H1 (cell line): ENCODE results near the gene SCAPER. TPM values are rescaled to one million over a fixed set of nuclear protein-coding genes. Genes with fewer than 3 reads are reported as not detected.

Experiments used
- CTCF ChIA-PET: fragments of 300-600 bp; sonication (Branson Sonifier 250); formaldehyde crosslinking; loops from one replicate; lab custom pipeline; 2021; ENCODE audit not compliant: partially characterized antibody; lab: Charles Lee
- POLR2A ChIA-PET: fragments of 300-600 bp; sonication (Branson Sonifier 250); formaldehyde crosslinking; loops from one replicate; lab custom pipeline; 2021; ENCODE audit warnings: inconsistent platforms; ENCODE audit not compliant: partially characterized antibody; lab: Charles Lee
- DNase-seq, 2 experiments: peaks; one replicate each; pipeline versions ENCODE4 v3.0.0 to v3.0.0-alpha.2; 2010 to 2022; ENCODE audit warnings: low spot score in 2 of 2, low read depth in 1 of 2, mixed read lengths in 1 of 2
- FAIRE-seq: peaks from 2 replicates; lab custom pipeline; 2011; peaks lifted over from hg19 to GRCh38; lab: Jason Lieb, UNC
- H2AFZ ChIP-seq: 2 replicates; pipeline ENCODE4 v1.8.1; 2012; ENCODE audit warnings: low read length, inconsistent platforms
- H2AK5ac ChIP-seq: 2 replicates; pipeline ENCODE4 v1.6.1; 2013; ENCODE audit warnings: low read depth, low read length
- H2BK120ac ChIP-seq: replicated peaks from 2 replicates; pipeline ENCODE3; 2013; ENCODE audit warnings: low read depth, low read length, inconsistent platforms
- H2BK12ac ChIP-seq: 2 replicates; pipeline ENCODE4 v1.6.1; 2013; ENCODE audit warnings: low read depth, low read length
- H2BK15ac ChIP-seq: 2 replicates; pipeline ENCODE4 v1.6.1; 2013; ENCODE audit warnings: low read length
- H2BK20ac ChIP-seq: 2 replicates; pipeline ENCODE4 v1.6.1; 2013; ENCODE audit warnings: low read length
- H2BK5ac ChIP-seq: 2 replicates; pipeline ENCODE4 v1.6.1; 2013; ENCODE audit warnings: low read depth, low read length
- H3K14ac ChIP-seq: 2 replicates; pipeline ENCODE4 v1.6.1; 2013; ENCODE audit warnings: inconsistent platforms; ENCODE audit not compliant: insufficient read length
- H3K18ac ChIP-seq: 2 replicates; pipeline ENCODE4 v1.6.1; 2013; ENCODE audit warnings: low read length; ENCODE audit errors: extremely low read depth
- H3K23ac ChIP-seq: 2 replicates; pipeline ENCODE4 v1.6.1; 2013; ENCODE audit warnings: inconsistent platforms; ENCODE audit not compliant: insufficient read length
- H3K23me2 ChIP-seq: 2 replicates; pipeline ENCODE4 v1.6.1; 2013; ENCODE audit warnings: low read depth, low read length
- H3K27ac ChIP-seq: 2 replicates; pipeline ENCODE4 v1.6.1; 2011; ENCODE audit warnings: low read depth, low read length, inconsistent platforms
- H3K27me3 ChIP-seq, 4 experiments: replicated peaks in 1 of 4; 1 replicate in 1 of 4; 2 replicates in 3 of 4; pipeline versions ENCODE4 v1.6.1 to v1.8.1; 2011 to 2013; ENCODE audit warnings: low read length in 3 of 4, mild to moderate bottlenecking in 3 of 4, inconsistent platforms in 2 of 4, mixed read lengths in 2 of 4, moderate library complexity in 1 of 4; ENCODE audit not compliant: control insufficient read depth in 3 of 4, insufficient read depth in 3 of 4; ENCODE audit errors: extremely low read depth in 1 of 4
- H3K36me3 ChIP-seq, 4 experiments: 2 replicates each; pipeline versions ENCODE4 v1.6.1 to v1.8.1; 2011 to 2013; ENCODE audit warnings: mild to moderate bottlenecking in 4 of 4, low read length in 3 of 4, moderate library complexity in 2 of 4, control low read depth in 1 of 4, inconsistent platforms in 1 of 4; ENCODE audit not compliant: insufficient read depth in 4 of 4, control insufficient read depth in 2 of 4
- H3K4ac ChIP-seq: replicated peaks from 2 replicates; pipeline ENCODE3; 2013; ENCODE audit warnings: low read length, low read depth, mixed read lengths, inconsistent platforms; ENCODE audit not compliant: insufficient read length
- H3K4me1 ChIP-seq, 4 experiments: replicated peaks in 1 of 4; 1 replicate in 1 of 4; 2 replicates in 3 of 4; pipeline versions ENCODE4 v1.6.1 to v1.8.1; 2011 to 2013; ENCODE audit warnings: low read length in 3 of 4, inconsistent platforms in 2 of 4, mixed read lengths in 1 of 4; ENCODE audit not compliant: insufficient read depth in 4 of 4, control insufficient read depth in 3 of 4
- H3K4me2 ChIP-seq, 2 experiments: 2 replicates each; pipeline versions ENCODE4 v1.6.1 to v1.8.1; 2011 to 2013; ENCODE audit warnings: low read depth in 2 of 2, low read length in 2 of 2, control low read depth in 1 of 2, inconsistent platforms in 1 of 2, mild to moderate bottlenecking in 1 of 2; ENCODE audit not compliant: insufficient read depth in 1 of 2
- H3K4me3 ChIP-seq, 4 experiments: fragments of 200-600, 300-600 bp in 1 of 4; sonication (generic), shearing (Covaris generic), sonication (Bioruptor Twin) in 1 of 4; 2 replicates each; pipeline versions ENCODE4 v1.5.1 to v1.8.1; 2011 to 2016; ENCODE audit warnings: low read length in 4 of 4, low read depth in 3 of 4, control low read depth in 2 of 4, inconsistent platforms in 2 of 4, mild to moderate bottlenecking in 2 of 4, mixed read lengths in 1 of 4, moderate library complexity in 1 of 4; ENCODE audit not compliant: insufficient read depth in 2 of 4; ENCODE audit errors: extremely low read depth in 1 of 4
- H3K56ac ChIP-seq: replicated peaks from 2 replicates; pipeline ENCODE3; 2013; ENCODE audit warnings: low read depth, mild to moderate bottlenecking, mixed read lengths, low read length, inconsistent platforms; ENCODE audit not compliant: insufficient read length
- H3K79me1 ChIP-seq: 2 replicates; pipeline ENCODE4 v1.6.1; 2013; ENCODE audit warnings: low read depth, low read length, control low read depth
- H3K79me2 ChIP-seq, 2 experiments: 2 replicates each; pipeline versions ENCODE4 v1.6.1 to v1.8.1; 2012 to 2013; ENCODE audit warnings: low read length in 2 of 2, mild to moderate bottlenecking in 2 of 2, inconsistent platforms in 1 of 2; ENCODE audit not compliant: insufficient read depth in 2 of 2, control insufficient read depth in 1 of 2
- H3K9ac ChIP-seq, 4 experiments: replicated peaks in 1 of 4; 1 replicate in 1 of 4; 2 replicates in 3 of 4; pipeline versions ENCODE4 v1.6.1 to v1.8.1; 2011 to 2013; ENCODE audit warnings: low read depth in 3 of 4, low read length in 3 of 4, control low read depth in 2 of 4, mild to moderate bottlenecking in 2 of 4, moderate library complexity in 2 of 4, inconsistent platforms in 1 of 4; ENCODE audit errors: extremely low read depth in 1 of 4
- H3K9me3 ChIP-seq, 2 experiments: 2 replicates each; pipeline versions ENCODE4 v1.6.1 to v1.8.1; 2012 to 2013; ENCODE audit warnings: mild to moderate bottlenecking in 2 of 2, moderate library complexity in 2 of 2, control low read depth in 1 of 2, inconsistent platforms in 1 of 2, low read depth in 1 of 2, low read length in 1 of 2, mixed read lengths in 1 of 2; ENCODE audit not compliant: insufficient read depth in 2 of 2
- H4K20me1 ChIP-seq, 2 experiments: replicated peaks in 1 of 2; 2 replicates each; pipeline versions ENCODE3 to v1.8.1; 2011 to 2013; ENCODE audit warnings: inconsistent platforms in 2 of 2, low read length in 2 of 2, mild to moderate bottlenecking in 1 of 2; ENCODE audit not compliant: insufficient read depth in 2 of 2, control insufficient read depth in 1 of 2
- H4K5ac ChIP-seq: 2 replicates; pipeline ENCODE4 v1.6.1; 2013; ENCODE audit warnings: low read length, low read depth, mixed read lengths, inconsistent platforms; ENCODE audit not compliant: insufficient read length
- H4K8ac ChIP-seq: 2 replicates; pipeline ENCODE4 v1.8.0; 2013; ENCODE audit warnings: mild to moderate bottlenecking, moderate library complexity, low read length, inconsistent platforms; ENCODE audit not compliant: insufficient read depth; ENCODE audit errors: extremely low read depth
- H4K91ac ChIP-seq: replicated peaks from 2 replicates; pipeline ENCODE3; 2013; ENCODE audit warnings: low read length, mixed read lengths, inconsistent platforms; ENCODE audit not compliant: insufficient read length
- BRCA1 ChIP-seq: IDR thresholded peaks from 2 replicates; pipeline ENCODE4 v1.6.1; 2012; ENCODE audit warnings: low read depth, low read length, improper control_type of control experiment
- CHD1 ChIP-seq: IDR thresholded peaks from 2 replicates; pipeline ENCODE4 v1.6.1; 2012; ENCODE audit warnings: low read depth, low read length, improper control_type of control experiment
- EGR1 ChIP-seq: IDR thresholded peaks from 2 replicates; pipeline ENCODE4 v1.6.1; 2011; ENCODE audit warnings: low read depth, low read length, borderline replicate concordance
- FOSL1 ChIP-seq: IDR thresholded peaks from 2 replicates; pipeline ENCODE4 v1.6.1; 2011; ENCODE audit warnings: mild to moderate bottlenecking, low read depth, low read length, moderate library complexity; ENCODE audit not compliant: insufficient read depth
- GTF2F1 ChIP-seq: IDR thresholded peaks from 2 replicates; pipeline ENCODE4 v1.6.1; 2012; ENCODE audit warnings: low read depth, low read length, improper control_type of control experiment, borderline replicate concordance
- JUND ChIP-seq: IDR thresholded peaks from 2 replicates; pipeline ENCODE4 v1.6.1; 2011; ENCODE audit warnings: mild to moderate bottlenecking, improper control_type of control experiment, low read length
- MAFK ChIP-seq: IDR thresholded peaks from 2 replicates; pipeline ENCODE4 v1.6.1; 2012; ENCODE audit warnings: low read depth, mild to moderate bottlenecking, improper control_type of control experiment, low read length
- NRF1 ChIP-seq: IDR thresholded peaks from 2 replicates; pipeline ENCODE4 v1.6.1; 2011; ENCODE audit warnings: mild to moderate bottlenecking, low read depth, low read length, improper control_type of control experiment
- PHF8 ChIP-seq: fragments of 200-600 bp; sonication (generic); conservative IDR thresholded peaks from 2 replicates; pipeline ENCODE4 v1.7.1; 2012; ENCODE audit warnings: low read depth, mild to moderate bottlenecking, inconsistent platforms, low read length, moderate library complexity
- POLR2AphosphoS5 ChIP-seq: IDR thresholded peaks from 2 replicates; pipeline ENCODE4 v1.6.1; 2011; ENCODE audit warnings: low read depth, low read length
- RBBP5 ChIP-seq: IDR thresholded peaks from 2 replicates; pipeline ENCODE4 v1.7.1; 2012; ENCODE audit warnings: low read depth, mild to moderate bottlenecking, inconsistent platforms, low read length, moderate library complexity, borderline replicate concordance
- RXRA ChIP-seq: IDR thresholded peaks from 2 replicates; pipeline ENCODE4 v1.6.1; 2011; ENCODE audit warnings: low read depth, mild to moderate bottlenecking, low read length, moderate library complexity; ENCODE audit not compliant: insufficient read depth
- SIRT6 ChIP-seq: IDR thresholded peaks from one replicate; pipeline ENCODE4 v1.7.1; 2012; ENCODE audit warnings: low read length, inconsistent platforms
- TEAD4 ChIP-seq: IDR thresholded peaks from 2 replicates; pipeline ENCODE4 v1.6.1; 2012; ENCODE audit warnings: low read depth, low read length, inconsistent platforms, mixed read lengths
- WGBS, 2 experiments: shearing (Covaris generic) in 1 of 2; methylation state at CpG; one replicate each; pipeline versions ENCODE4 v1.1.6 to v1.1.7; 2013 to 2015; ENCODE audit warnings: low lambda C conversion rate in 2 of 2, mixed read lengths in 2 of 2, inconsistent platforms in 1 of 2, low coverage in 1 of 2, missing lambda C conversion rate in 1 of 2; ENCODE audit not compliant: insufficient replicate concordance in 2 of 2, insufficient coverage in 1 of 2, insufficient read length in 1 of 2; ENCODE audit errors: extremely low coverage in 1 of 2, missing lambda C conversion rate in 1 of 2; 5-methylcytosine and 5-hydroxymethylcytosine counted together
- polyA plus RNA-seq, 7 experiments: library from polyadenylated mRNA; depleted of rRNA in 3 of 7; stranded (reverse) in 5 of 7; unstranded in 2 of 7; fragments of >200 nt in 5 of 7; fragments of 200-250 nt in 2 of 7; gene quantifications; 1 replicate in 5 of 7; 2 replicates in 1 of 7; 4 replicates in 1 of 7; pipeline versions ENCODE4 v1.2.1 to v1.2.3, GENCODE V29; 2011 to 2013; ENCODE audit warnings: missing spikeins in 2 of 7, mixed read lengths in 2 of 7
- total RNA-seq: library from RNA; stranded (reverse); fragmentation: NEBNext Ultra II Directional; extraction: Animal tissue kit (Norgen Biotek cat#: 25700); gene quantifications from 2 replicates; pipeline ENCODE4 v1.2.1, GENCODE V29; 2021

SCAPER gene
- total and polyA plus RNA-seq, 2 of the 8 experiments (the other 6 are each of a cell fraction or from before 2014, with no cell fraction given): 1.6 to 6.8 TPM

DNA sequence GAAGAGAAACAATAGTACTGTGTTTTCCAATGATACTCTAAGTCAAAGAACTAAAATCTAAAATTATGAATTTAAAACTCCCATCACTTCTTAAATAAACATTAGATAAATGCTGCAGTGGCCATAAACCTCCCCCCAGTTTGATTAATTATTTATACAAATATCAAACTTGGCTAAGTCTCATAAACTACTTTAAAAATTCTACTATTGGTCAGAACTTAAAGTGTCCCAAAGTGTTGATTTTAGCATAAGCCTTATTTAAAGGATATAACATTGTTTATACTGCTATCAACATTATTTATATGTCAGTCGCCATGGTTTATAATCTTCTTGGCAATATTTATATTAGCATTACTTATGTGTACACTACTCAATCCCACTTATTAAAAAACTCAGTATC, 132.4 kb downstream of the SCAPER start:
- H3K9ac ChIP-seq: no peak overlapping the region
- no peak for DNase-seq
- POLR2A ChIA-PET: no interaction called here
- no peak overlapping the region for H2AFZ ChIP-seq
- no peak overlapping the region for H3K18ac ChIP-seq
- no peaks in the 10 kb centered on the region for H4K20me1 ChIP-seq
- no peak overlapping the region for H2BK12ac ChIP-seq
- peaks cover 4 to 7% of the 10 kb centered on the region in 2 experiments; a peak in 2 of 4 replicates for H3K9me3 ChIP-seq
- H3K79me2 ChIP-seq: no peaks in the 10 kb centered on the region
- H4K91ac ChIP-seq: no peak overlapping the region
- H2BK5ac ChIP-seq: no peak overlapping the region
- 92% methylated on average over 1 of the region's 1 CpG; no CpG with 5 or more reads in 1 of the 2 experiments for WGBS, 2 experiments
- H3K79me1 ChIP-seq: no peaks in the 10 kb centered on the region
- no peaks in the 10 kb centered on the region for H3K36me3 ChIP-seq
- H3K4ac ChIP-seq: no peak overlapping the region
- FAIRE-seq: no peak
- no peak overlapping the region for H3K4me3 ChIP-seq
- no peak overlapping the region for H2BK15ac ChIP-seq
- no peak overlapping the region for H4K8ac ChIP-seq
- no peak overlapping the region for H3K4me2 ChIP-seq
- H3K56ac ChIP-seq: no peak overlapping the region
- no peak overlapping the region for H2BK20ac ChIP-seq
- H2AK5ac ChIP-seq: no peak overlapping the region
- no peaks in the 10 kb centered on the region for H3K27me3 ChIP-seq
- H3K23ac ChIP-seq: no peak overlapping the region
- H4K5ac ChIP-seq: no peak overlapping the region
- TF ChIP-seq TEAD4: no peak
- no peak for TF ChIP-seq PHF8
- no peak for TF ChIP-seq FOSL1
- no peak for TF ChIP-seq GTF2F1
- TF ChIP-seq NRF1: no peak
- no peak for TF ChIP-seq SIRT6
- TF ChIP-seq JUND: no peak
- no peak for TF ChIP-seq POLR2AphosphoS5
- no peak for TF ChIP-seq RXRA
- no peak for TF ChIP-seq BRCA1
- TF ChIP-seq MAFK: no peak
- TF ChIP-seq CHD1: no peak
- TF ChIP-seq RBBP5: no peak
- TF ChIP-seq EGR1: no peak
- TF ChIP-seq, all 59 proteins: peak for 0
- Histone ChIP-seq H3K27ac (no peak overlapping the region), H3K14ac (no peak overlapping the region), H3K4me1 (no peaks in the 10 kb centered on the region), H2BK120ac (no peak overlapping the region), H3K23me2 (no peaks in the 10 kb centered on the region)
- CTCF ChIA-PET: no interaction called here
